WTC11 (cell line): ENCODE data around the gene SLC25A6.

Experiments
- ARID4B ChIP-seq: sonication (generic); formaldehyde crosslinking; IDR thresholded peaks from 2 replicates; pipeline ENCODE4 v1.8.0; 2023; ENCODE audit warnings: missing genetic modification reagents, mild to moderate bottlenecking, borderline replicate concordance
- ATF2 ChIP-seq: sonication (generic); formaldehyde crosslinking; IDR thresholded peaks from 2 replicates; pipeline ENCODE4 v1.8.1; 2022; ENCODE audit warnings: low read depth, missing genetic modification reagents, borderline replicate concordance
- CBFB ChIP-seq: sonication (generic); formaldehyde crosslinking; IDR thresholded peaks from 2 replicates; pipeline ENCODE4 v1.8.1; 2022; ENCODE audit warnings: mild to moderate bottlenecking, low read depth, missing genetic modification reagents
- CDX4 ChIP-seq: fragments of 250-450 bp; sonication (Bioruptor Pico); IDR thresholded peaks from 2 replicates; pipeline ENCODE4 v1.9.0; 2021; ENCODE audit warnings: moderate library complexity, mild to moderate bottlenecking, inconsistent platforms, borderline replicate concordance
- CTCF ChIP-seq: fragments of 200-600 bp; IDR thresholded peaks from 2 replicates; pipeline ENCODE4 v1.8.0; 2022; ENCODE audit warnings: antibody characterized with exemption
- MLX ChIP-seq: sonication (generic); formaldehyde crosslinking; IDR thresholded peaks from 2 replicates; pipeline ENCODE4 v1.8.1; 2023; ENCODE audit warnings: mild to moderate bottlenecking, missing genetic modification reagents, moderate library complexity
- NFE2L1 ChIP-seq: sonication (generic); formaldehyde crosslinking; IDR thresholded peaks from 2 replicates; pipeline ENCODE4 v1.8.1; 2023; ENCODE audit warnings: missing genetic modification reagents
- OVOL2 ChIP-seq: fragments of 250-450 bp; sonication (Bioruptor Pico); IDR thresholded peaks from 2 replicates; pipeline ENCODE4 v1.9.0; 2021; ENCODE audit warnings: mild to moderate bottlenecking, borderline replicate concordance
- PREB ChIP-seq: sonication (generic); formaldehyde crosslinking; IDR thresholded peaks from 2 replicates; pipeline ENCODE4 v1.8.1; 2022; ENCODE audit warnings: mild to moderate bottlenecking, missing genetic modification reagents, moderate library complexity, borderline replicate concordance
- USF2 ChIP-seq: sonication (generic); formaldehyde crosslinking; IDR thresholded peaks from 2 replicates; pipeline ENCODE4 v1.8.1; 2023; ENCODE audit warnings: mild to moderate bottlenecking, missing genetic modification reagents, moderate library complexity
- ZNF263 ChIP-seq: sonication (generic); formaldehyde crosslinking; IDR thresholded peaks from 2 replicates; pipeline ENCODE4 v1.8.1; 2022; ENCODE audit warnings: low read depth, mild to moderate bottlenecking, moderate library complexity, missing genetic modification reagents
- ZNF512 ChIP-seq: sonication (generic); formaldehyde crosslinking; IDR thresholded peaks from 2 replicates; pipeline ENCODE4 v1.8.1; 2022; ENCODE audit warnings: missing genetic modification reagents, borderline replicate concordance

- no peak for TF ChIP-seq CDX4 (CRISPR knock-in tag)
- no peak for TF ChIP-seq CTCF
- TF ChIP-seq MLX (CRISPR knock-in tag): no peak
- no peak for TF ChIP-seq ATF2
- no peak for TF ChIP-seq PREB (CRISPR knock-in tag)
- no peak for TF ChIP-seq NFE2L1 (CRISPR knock-in tag)
- TF ChIP-seq ZNF512 (CRISPR knock-in tag): no peak
- TF ChIP-seq USF2 (CRISPR knock-in tag): no peak
- no peak for TF ChIP-seq ZNF263 (CRISPR knock-in tag)
- TF ChIP-seq CBFB (CRISPR knock-in tag): no peak
- no peak for TF ChIP-seq OVOL2
- TF ChIP-seq ARID4B (CRISPR knock-in tag): no peak
Measured at GRCh38 chrX:1368385-1368698, 23.6 kb downstream of the SLC25A6 start.
